HCT116 (cell line): Measurements from ENCODE around the gene DDX3X. TPM values are rescaled to one million over a fixed set of nuclear protein-coding genes. Genes with fewer than 3 reads are reported as not detected.

Source experiments
- ATAC-seq: fragments of 200-7000 bp; cut with Tn5 transposase; 2 replicates; pipeline ENCODE4 v1.9.1; 2020; ENCODE audit warnings: mild to moderate bottlenecking, moderate library complexity
- BruUV-seq: library from RNA; stranded (reverse); fragments of 400-500 nt; replicated peaks from 2 replicates; lab custom pipeline; 2021; lab: Mats Ljungman, UMichigan
- CTCF ChIA-PET: fragments of 300-600 bp; sonication (Branson Sonifier 250); formaldehyde crosslinking; loops from one replicate; lab custom pipeline; 2021; ENCODE audit warnings: antibody characterized with exemption; lab: Charles Lee
- POLR2A ChIA-PET: fragments of 300-600, 350-600 bp; sonication (Branson Sonifier 250); formaldehyde crosslinking; loops from one replicate; lab custom pipeline; 2021; ENCODE audit warnings: antibody characterized with exemption; lab: Charles Lee
- RAD21 ChIA-PET, 2 experiments: fragments of 300-600 bp; sonication (Branson Sonifier 250); formaldehyde crosslinking; loops; one replicate each; lab custom pipeline; 2023; ENCODE audit warnings: low total read pairs in 2 of 2; ENCODE audit not compliant: uncharacterized antibody in 2 of 2, unreplicated experiment in 2 of 2, low non-redundant PET in 1 of 2; lab: Charles Lee
- DNase-seq: peaks from one replicate; pipeline ENCODE4 v3.0.0-alpha.2; 2010; ENCODE audit warnings: low read depth, low spot score
- H2AFZ ChIP-seq: fragments of 200-600 bp; shearing (Covaris generic), sonication (generic); 2 replicates; pipeline ENCODE4 v1.6.1; 2017; ENCODE audit warnings: low read depth, mixed run types, mixed read lengths, antibody characterized with exemption, low read length; ENCODE audit not compliant: poor library complexity, severe bottlenecking
- H3K27ac ChIP-seq: 2 replicates; pipeline ENCODE4 v1.5.1; 2012; ENCODE audit warnings: low read depth, low read length
- H3K27me3 ChIP-seq: fragments of 200-600 bp; sonication (generic); 2 replicates; pipeline ENCODE4 v1.6.1; 2016; ENCODE audit warnings: mixed run types, low read length, mixed read lengths; ENCODE audit not compliant: insufficient read depth
- H3K36me3 ChIP-seq, 2 experiments: fragments of 200-500 bp in 1 of 2; fragments of 200-600 bp in 1 of 2; sonication (Bioruptor generic) in 1 of 2; sonication (generic) in 1 of 2; 2 replicates each; pipeline versions ENCODE4 v1.5.1 to v1.6.1; 2014 to 2016; ENCODE audit warnings: low read length in 2 of 2, inconsistent platforms in 1 of 2, mixed read lengths in 1 of 2, mixed run types in 1 of 2; ENCODE audit not compliant: insufficient read depth in 2 of 2, control insufficient read depth in 1 of 2
- H3K4me1 ChIP-seq, 2 experiments: fragments of 200-600 bp in 1 of 2; sonication (generic) in 1 of 2; 2 replicates each; pipeline versions ENCODE4 v1.5.1 to v1.6.1; 2012 to 2017; ENCODE audit warnings: low read length in 2 of 2, inconsistent platforms in 1 of 2, mild to moderate bottlenecking in 1 of 2, mixed read lengths in 1 of 2, mixed run types in 1 of 2, moderate library complexity in 1 of 2; ENCODE audit not compliant: insufficient read depth in 2 of 2, control insufficient read depth in 1 of 2
- H3K4me2 ChIP-seq: fragments of 200-600 bp; sonication (generic); 2 replicates; pipeline ENCODE4 v1.6.1; 2017; ENCODE audit warnings: mixed run types, low read length, mixed read lengths
- H3K4me3 ChIP-seq, 2 experiments: fragments of 200-600 bp in 1 of 2; sonication (generic) in 1 of 2; replicated peaks in 1 of 2; 2 replicates each; pipeline ENCODE4 v1.5.1; 2011 to 2016; ENCODE audit warnings: low read length in 2 of 2, control low read depth in 1 of 2, low read depth in 1 of 2, mild to moderate bottlenecking in 1 of 2, mixed read lengths in 1 of 2, mixed run types in 1 of 2
- H3K79me2 ChIP-seq: fragments of 200-600 bp; sonication (generic); 2 replicates; pipeline ENCODE4 v1.6.1; 2017; ENCODE audit warnings: mild to moderate bottlenecking, mixed run types, low read length, moderate library complexity, mixed read lengths; ENCODE audit not compliant: insufficient read depth
- H3K9ac ChIP-seq: fragments of 200-600 bp; sonication (generic); 2 replicates; pipeline ENCODE4 v1.6.1; 2016; ENCODE audit warnings: low read length, mixed read lengths
- H3K9me2 ChIP-seq: fragments of 200-600 bp; sonication (generic), shearing (Covaris generic); 2 replicates; pipeline ENCODE4 v1.6.1; 2017; ENCODE audit warnings: mixed run types, mild to moderate bottlenecking, moderate library complexity; ENCODE audit not compliant: insufficient read depth
- H3K9me3 ChIP-seq, 2 experiments: fragments of 200-500 bp in 1 of 2; fragments of 200-600 bp in 1 of 2; sonication (Bioruptor generic) in 1 of 2; sonication (generic) in 1 of 2; 2 replicates each; pipeline ENCODE4 v1.6.1; 2014 to 2017; ENCODE audit warnings: low read length in 2 of 2, mixed read lengths in 2 of 2, inconsistent platforms in 1 of 2, low read depth in 1 of 2, mild to moderate bottlenecking in 1 of 2, mixed run types in 1 of 2, moderate library complexity in 1 of 2; ENCODE audit not compliant: control insufficient read depth in 1 of 2, insufficient read depth in 1 of 2
- H4K20me1 ChIP-seq: fragments of 200-600 bp; sonication (generic), shearing (Covaris generic); 2 replicates; pipeline ENCODE4 v1.6.1; 2017; ENCODE audit warnings: mixed run types, mild to moderate bottlenecking, moderate library complexity; ENCODE audit not compliant: insufficient read depth
- ATF3 ChIP-seq: IDR thresholded peaks from 2 replicates; pipeline ENCODE4 v1.6.1; 2012
- EZH2 ChIP-seq: fragments of 200-600 bp; sonication (generic); IDR thresholded peaks from 2 replicates; pipeline ENCODE4 v1.6.1; 2017; ENCODE audit warnings: antibody characterized with exemption, mixed run types
- MAX ChIP-seq: IDR thresholded peaks from 2 replicates; pipeline ENCODE4 v1.6.1; 2012
- POLR2A ChIP-seq: IDR thresholded peaks from 2 replicates; pipeline ENCODE4 v1.7.0; 2011; ENCODE audit warnings: borderline replicate concordance; ENCODE audit not compliant: insufficient read depth, insufficient read length; ENCODE audit errors: extremely low read depth
- RAD21 ChIP-seq: IDR thresholded peaks from 2 replicates; pipeline ENCODE4 v1.6.1; 2012; ENCODE audit warnings: low read depth, mild to moderate bottlenecking
- ZBTB33 ChIP-seq: IDR thresholded peaks from 2 replicates; pipeline ENCODE4 v1.6.1; 2011; ENCODE audit warnings: mild to moderate bottlenecking, low read length, moderate library complexity; ENCODE audit not compliant: insufficient replicate concordance; ENCODE audit errors: extremely low read depth
- ZNF274 ChIP-seq: fragments of 200-500 bp; sonication (Bioruptor generic); IDR thresholded peaks from 2 replicates; pipeline ENCODE4 v1.6.1; 2014; ENCODE audit warnings: mild to moderate bottlenecking, low read depth, low read length, inconsistent platforms
- intact Hi-C: fragments of 100-400 bp; cut with micrococcal nuclease; formaldehyde crosslinking; loops from 2 replicates; pipeline ENCODE4 v1.10.0; 2022
- total RNA-seq: library from RNA; stranded (reverse); gene quantifications from one replicate; pipeline ENCODE4 v1.2.1, GENCODE V29; 2021; ENCODE audit not compliant: unreplicated experiment

The DDX3X gene
- total RNA-seq, 1 experiment from 2014 or later: 253 TPM

- ATAC-seq (no peak), DNase-seq (no peak)
- ChIA-PET RAD21 (no interaction called here), POLR2A (no interaction called here), CTCF (no interaction called here)
- no peaks in the 10 kb centered on the region for H3K4me1 ChIP-seq
- H3K9ac ChIP-seq: no peak overlapping the region
- intact Hi-C loops: no loop called here
- H3K79me2 ChIP-seq: no peaks in the 10 kb centered on the region
- H3K4me3 ChIP-seq: no peak overlapping the region
- no peaks in the 10 kb centered on the region for H3K9me3 ChIP-seq
- no peak overlapping the region for H3K27ac ChIP-seq
- no peaks in the 10 kb centered on the region for H4K20me1 ChIP-seq
- H3K4me2 ChIP-seq: no peak overlapping the region
- no TSS peak for BruUV-seq
- H2AFZ ChIP-seq: no peak overlapping the region
- H3K27me3 ChIP-seq: no peaks in the 10 kb centered on the region
- H3K9me2 ChIP-seq: no peaks in the 10 kb centered on the region
- no peaks in the 10 kb centered on the region for H3K36me3 ChIP-seq
- no peak for TF ChIP-seq ZNF274
- no peak for TF ChIP-seq ZBTB33
- no peak for TF ChIP-seq MAX
These were observed 21.2 kb upstream of the DDX3X start for GRCh38 chrX:41312786-41313185.

GRCh38 chrX:41313419-41313818 is 20.5 kb upstream of the DDX3X start:
- POLR2A ChIA-PET: interaction anchor here (1.2 kb wide), 1 partner anchor 20 kb away, joined by 4 read pairs; no protein-coding TSS in a partner anchor
- no peak for TF ChIP-seq RAD21
- no peak for TF ChIP-seq POLR2A
- TF ChIP-seq ATF3: no peak
- TF ChIP-seq EZH2: no peak
- TF ChIP-seq, all 23 proteins: peak for 0
- H3K4me3 ChIP-seq: no peak overlapping the region
- no peaks in the 10 kb centered on the region for H3K4me1 ChIP-seq
- intact Hi-C loops: no loop called here
- H3K79me2 ChIP-seq: no peaks in the 10 kb centered on the region
- BruUV-seq: no TSS peak
- no peaks in the 10 kb centered on the region for H3K36me3 ChIP-seq
- H3K9ac ChIP-seq: no peak overlapping the region
- H4K20me1 ChIP-seq: no peaks in the 10 kb centered on the region
- ChIA-PET RAD21 (no interaction called here), CTCF (no interaction called here)
- no peak overlapping the region for H3K27ac ChIP-seq
- no peaks in the 10 kb centered on the region for H3K9me2 ChIP-seq
- DNase-seq: no peak
- no peak overlapping the region for H2AFZ ChIP-seq
- no peaks in the 10 kb centered on the region for H3K27me3 ChIP-seq
- no peak for ATAC-seq
- H3K9me3 ChIP-seq: no peaks in the 10 kb centered on the region
- H3K4me2 ChIP-seq: no peak overlapping the region
